Endothelial cell of umbilical vein (primary cell): ENCODE data around the gene C19orf73. TPM values are rescaled to one million over a fixed set of nuclear protein-coding genes. Genes with fewer than 3 reads are reported as not detected.

Source experiments
- BruUV-seq: library from RNA; stranded (reverse); fragments of 400-500 nt; replicated peaks from 2 replicates; lab custom pipeline; 2021; lab: Mats Ljungman, UMichigan
- CTCF ChIA-PET: fragments of 300-600, 350-600 bp; sonication (Branson Sonifier 250); formaldehyde crosslinking; loops from one replicate; lab custom pipeline; 2021; ENCODE audit warnings: antibody characterized with exemption, inconsistent platforms; lab: Charles Lee
- POLR2A ChIA-PET: fragments of 300-600, 350-600 bp; sonication (Branson Sonifier 250); formaldehyde crosslinking; loops from one replicate; lab custom pipeline; 2021; ENCODE audit warnings: antibody characterized with exemption, inconsistent platforms; lab: Charles Lee
- DNase-seq: peaks from one replicate; pipeline ENCODE4 v3.0.0-alpha.2; 2011; ENCODE audit warnings: low read depth, low spot score
- FAIRE-seq: peaks from 2 replicates; lab custom pipeline; 2011; peaks lifted over from hg19 to GRCh38; lab: Jason Lieb, UNC
- H2AFZ ChIP-seq: 2 replicates; pipeline ENCODE4 v1.6.0; 2012; ENCODE audit warnings: low read depth, low read length, control low read depth, inconsistent platforms
- H3K27ac ChIP-seq: 2 replicates; pipeline ENCODE4 v1.5.1; 2011; ENCODE audit warnings: low read depth, mild to moderate bottlenecking, control low read depth, low read length, moderate library complexity; ENCODE audit not compliant: insufficient read depth
- H3K27me3 ChIP-seq, 2 experiments: 2 replicates each; pipeline versions ENCODE4 v1.6.0 to v1.6.1; 2011; ENCODE audit warnings: low read length in 2 of 2, mixed read lengths in 1 of 2; ENCODE audit not compliant: control insufficient read depth in 2 of 2, insufficient read depth in 2 of 2
- H3K36me3 ChIP-seq, 2 experiments: 2 replicates in 1 of 2; 3 replicates in 1 of 2; pipeline ENCODE4 v1.5.1; 2011; ENCODE audit warnings: low read length in 2 of 2, mild to moderate bottlenecking in 1 of 2, moderate library complexity in 1 of 2; ENCODE audit not compliant: control insufficient read depth in 2 of 2, insufficient read depth in 2 of 2; ENCODE audit errors: extremely low read depth in 1 of 2
- H3K4me1 ChIP-seq: 3 replicates; pipeline ENCODE4 v1.5.1; 2011; ENCODE audit warnings: mild to moderate bottlenecking, low read length; ENCODE audit not compliant: control insufficient read depth, insufficient read depth; ENCODE audit errors: extremely low read depth
- H3K4me2 ChIP-seq: 2 replicates; pipeline ENCODE4 v1.6.1; 2011; ENCODE audit warnings: low read length, control low read depth, mixed read lengths; ENCODE audit not compliant: insufficient read depth
- H3K4me3 ChIP-seq, 3 experiments: fragments of 200-600 bp in 1 of 3; sonication (generic), shearing (Covaris generic) in 1 of 3; replicated peaks in 1 of 3; 2 replicates each; pipeline ENCODE4 v1.5.1; 2011 to 2016; ENCODE audit warnings: control low read depth in 3 of 3, low read length in 3 of 3, mild to moderate bottlenecking in 2 of 3, inconsistent platforms in 1 of 3, low read depth in 1 of 3, moderate library complexity in 1 of 3; ENCODE audit not compliant: insufficient read depth in 1 of 3
- H3K79me2 ChIP-seq: 2 replicates; pipeline ENCODE4 v1.6.0; 2012; ENCODE audit warnings: low read length, inconsistent platforms; ENCODE audit not compliant: control insufficient read depth, insufficient read depth
- H3K9ac ChIP-seq: replicated peaks from 2 replicates; pipeline ENCODE3; 2011; ENCODE audit warnings: low read length, control low read depth; ENCODE audit not compliant: insufficient read depth; ENCODE audit errors: extremely low read depth
- H3K9me1 ChIP-seq: replicated peaks from 3 replicates; pipeline ENCODE4 v1.6.0; 2011; ENCODE audit warnings: mild to moderate bottlenecking, low read length; ENCODE audit not compliant: control insufficient read depth, insufficient read depth; ENCODE audit errors: extremely low read depth
- H3K9me3 ChIP-seq: replicated peaks from 2 replicates; pipeline ENCODE4 v1.5.1; 2012; ENCODE audit warnings: low read length, inconsistent platforms; ENCODE audit not compliant: control insufficient read depth, insufficient read depth
- H4K20me1 ChIP-seq: replicated peaks from 2 replicates; pipeline ENCODE3; 2011; ENCODE audit warnings: mild to moderate bottlenecking, low read length; ENCODE audit not compliant: control insufficient read depth, insufficient read depth; ENCODE audit errors: extremely low read depth
- EZH2 ChIP-seq: IDR thresholded peaks from 2 replicates; pipeline ENCODE4 v1.6.1; 2012; ENCODE audit warnings: borderline replicate concordance, low read depth, mild to moderate bottlenecking, moderate library complexity, low read length, inconsistent platforms; ENCODE audit not compliant: severe bottlenecking
- FOS ChIP-seq: IDR thresholded peaks from 2 replicates; pipeline ENCODE4 v1.6.1; 2011; ENCODE audit warnings: mild to moderate bottlenecking, low read length, moderate library complexity, borderline replicate concordance; ENCODE audit not compliant: insufficient read depth
- GATA2 ChIP-seq: IDR thresholded peaks from 2 replicates; pipeline ENCODE4 v1.7.0; 2011; ENCODE audit warnings: low read depth, mild to moderate bottlenecking, moderate library complexity, mixed read lengths, low read length; ENCODE audit not compliant: insufficient read length, insufficient read depth
- JUN ChIP-seq: IDR thresholded peaks from 2 replicates; pipeline ENCODE4 v1.6.1; 2011; ENCODE audit warnings: borderline replicate concordance, low read depth; ENCODE audit not compliant: insufficient read length, insufficient read depth
- MYC ChIP-seq: IDR thresholded peaks from one replicate; pipeline ENCODE4 v1.6.1; 2011; ENCODE audit warnings: mild to moderate bottlenecking, low read depth, low read length
- POLR2A ChIP-seq: IDR thresholded peaks from 2 replicates; pipeline ENCODE4 v1.6.1; 2012; ENCODE audit warnings: low read depth, mild to moderate bottlenecking, control low read depth, low read length
- POLR2AphosphoS5 ChIP-seq: IDR thresholded peaks from 2 replicates; pipeline ENCODE4 v1.6.1; 2012; ENCODE audit warnings: low read depth, mild to moderate bottlenecking, control low read depth, low read length, moderate library complexity; ENCODE audit not compliant: insufficient read depth
- dilution Hi-C: fragments of 300-500 bp; cut with MboI; formaldehyde crosslinking; loops from one replicate; pipeline ENCODE4 v1.15.0; 2019; ENCODE audit warnings: low sequenced_read_pairs; ENCODE audit not compliant: extremely low pct_ligation_motif_present
- intact Hi-C: fragments of 100-400 bp; cut with micrococcal nuclease; formaldehyde crosslinking; loops from one replicate; pipeline ENCODE4 v1.10.0; 2022
- polyA plus RNA-seq, 4 experiments: library from polyadenylated mRNA; depleted of rRNA in 3 of 4; stranded (reverse) in 3 of 4; unstranded in 1 of 4; fragments of >200 nt; gene quantifications; 2 replicates each; pipeline versions ENCODE4 v1.2.1 to v1.2.3, GENCODE V29; 2011 to 2012; ENCODE audit warnings: missing spikeins in 1 of 4
- total RNA-seq: library from RNA; stranded (reverse); gene quantifications from 2 replicates; pipeline ENCODE4 v1.2.3, GENCODE V29; 2021
- TF ChIP-seq, protein P1 (sequence below), 2 donors: IDR thresholded peaks; 1 replicate in 1 of 2; 2 replicates in 1 of 2; pipeline ENCODE4 v1.5.1; 2011; ENCODE audit warnings: low read length in 2 of 2, mild to moderate bottlenecking in 2 of 2, moderate library complexity in 2 of 2, control low read depth in 1 of 2, inconsistent platforms in 1 of 2, low read depth in 1 of 2; ENCODE audit not compliant: insufficient read depth in 1 of 2; ENCODE audit errors: extremely low read depth in 1 of 2
- TF ChIP-seq, protein P2 (sequence below): IDR thresholded peaks from 2 replicates; pipeline ENCODE4 v1.6.1; 2011; ENCODE audit not compliant: insufficient read depth, insufficient read length

The C19orf73 gene
- total and polyA plus RNA-seq, 2 donors (not counting 3 experiments of a cell fraction or from before 2014, with no cell fraction given) = 1.8 TPM; not detected in 1

DNA sequence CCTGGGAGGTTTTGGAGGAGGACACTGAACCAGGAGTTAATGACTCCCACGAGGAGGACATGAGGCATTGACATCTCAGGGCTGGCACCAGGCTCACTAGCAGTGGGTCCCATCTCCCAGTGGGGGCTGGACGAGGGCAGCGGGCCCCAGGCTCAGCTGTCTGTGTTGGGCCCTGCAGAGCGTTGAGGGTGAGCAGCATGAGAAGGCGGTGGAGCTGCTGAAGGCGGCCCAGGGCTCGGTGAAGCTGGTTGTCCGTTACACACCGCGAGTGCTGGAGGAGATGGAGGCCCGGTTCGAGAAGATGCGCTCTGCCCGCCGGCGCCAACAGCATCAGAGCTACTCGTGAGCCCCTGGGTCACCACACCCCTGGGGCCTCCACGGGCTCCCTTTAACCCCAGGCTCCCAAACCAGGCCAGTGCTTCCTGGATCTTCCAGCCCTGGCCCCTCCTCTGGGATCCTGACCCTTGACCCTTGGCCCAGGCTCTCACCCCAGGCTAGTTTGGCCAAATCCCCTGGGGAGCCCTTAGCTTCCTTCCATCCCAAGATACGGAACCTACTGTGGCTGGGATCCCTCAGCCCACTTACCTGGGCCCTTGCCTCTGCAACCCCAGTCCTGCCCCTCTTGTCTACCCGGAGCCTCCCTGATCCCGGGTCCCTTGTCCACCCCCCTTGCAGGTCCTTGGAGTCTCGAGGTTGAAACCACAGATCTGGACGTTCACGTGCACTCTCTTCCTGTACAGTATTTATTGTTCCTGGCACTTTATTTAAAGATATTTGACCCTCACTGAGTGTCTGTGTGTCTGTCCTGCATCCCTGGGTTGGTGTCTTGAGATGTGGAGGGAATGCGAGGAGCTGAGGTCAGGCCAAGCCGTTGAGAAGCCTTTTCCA, 1.0 kb downstream of the C19orf73 start:
- no peak for TF ChIP-seq POLR2AphosphoS5
- TF ChIP-seq JUN = no peak
- TF ChIP-seq POLR2A = no peak
- TF ChIP-seq, protein P1, sequence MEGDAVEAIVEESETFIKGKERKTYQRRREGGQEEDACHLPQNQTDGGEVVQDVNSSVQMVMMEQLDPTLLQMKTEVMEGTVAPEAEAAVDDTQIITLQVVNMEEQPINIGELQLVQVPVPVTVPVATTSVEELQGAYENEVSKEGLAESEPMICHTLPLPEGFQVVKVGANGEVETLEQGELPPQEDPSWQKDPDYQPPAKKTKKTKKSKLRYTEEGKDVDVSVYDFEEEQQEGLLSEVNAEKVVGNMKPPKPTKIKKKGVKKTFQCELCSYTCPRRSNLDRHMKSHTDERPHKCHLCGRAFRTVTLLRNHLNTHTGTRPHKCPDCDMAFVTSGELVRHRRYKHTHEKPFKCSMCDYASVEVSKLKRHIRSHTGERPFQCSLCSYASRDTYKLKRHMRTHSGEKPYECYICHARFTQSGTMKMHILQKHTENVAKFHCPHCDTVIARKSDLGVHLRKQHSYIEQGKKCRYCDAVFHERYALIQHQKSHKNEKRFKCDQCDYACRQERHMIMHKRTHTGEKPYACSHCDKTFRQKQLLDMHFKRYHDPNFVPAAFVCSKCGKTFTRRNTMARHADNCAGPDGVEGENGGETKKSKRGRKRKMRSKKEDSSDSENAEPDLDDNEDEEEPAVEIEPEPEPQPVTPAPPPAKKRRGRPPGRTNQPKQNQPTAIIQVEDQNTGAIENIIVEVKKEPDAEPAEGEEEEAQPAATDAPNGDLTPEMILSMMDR (IDR thresholded peaks at IDR 0.05; ENCODE audit: extremely low read depth in 1 of 2, insufficient read depth in 1 of 2, low read depth in 1 of 2, low read length in 2 of 2) = no peak
- no peak for TF ChIP-seq GATA2
- no peak for TF ChIP-seq MYC
- no peak for TF ChIP-seq EZH2
- TF ChIP-seq, protein P2, sequence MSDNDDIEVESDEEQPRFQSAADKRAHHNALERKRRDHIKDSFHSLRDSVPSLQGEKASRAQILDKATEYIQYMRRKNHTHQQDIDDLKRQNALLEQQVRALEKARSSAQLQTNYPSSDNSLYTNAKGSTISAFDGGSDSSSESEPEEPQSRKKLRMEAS = no peak
- TF ChIP-seq FOS = no peak
- peak overlapping the region; percentile 16 to 65 (median 57) for H3K4me3 ChIP-seq
- intact Hi-C loops = loop anchor here (5.0 kb wide), 1 partner anchor 79 kb away; no protein-coding TSS in a partner anchor
- FAIRE-seq = peak; percentile 66
- no peak overlapping the region for H3K9ac ChIP-seq
- dilution Hi-C loops = no loop called here
- peaks cover 4 to 8% of the 10 kb centered on the region in 2 experiments for H3K27me3 ChIP-seq
- H2AFZ ChIP-seq = peak overlapping the region; percentile 80
- no peaks in the 10 kb centered on the region for H3K9me1 ChIP-seq
- BruUV-seq = no TSS peak
- POLR2A ChIA-PET = interaction anchor here (0.6 kb wide), 1 partner anchor 33 kb away, joined by 4 read pairs; no protein-coding TSS in a partner anchor
- no peaks in the 10 kb centered on the region for H4K20me1 ChIP-seq
- DNase-seq = no peak
- no peaks in the 10 kb centered on the region for H3K9me3 ChIP-seq
- no peak overlapping the region for H3K27ac ChIP-seq
- no peaks in the 10 kb centered on the region for H3K79me2 ChIP-seq
- H3K4me1 ChIP-seq = peaks cover 15% of the 10 kb centered on the region
- H3K4me2 ChIP-seq = peak overlapping the region; percentile 41
- CTCF ChIA-PET = interaction anchor here (0.6 to 6.5 kb wide), 6 partner anchors 11 to 244 kb away, joined by 3 to 60 read pairs (median 4); partner anchors contain the start of gene TEAD2
- H3K36me3 ChIP-seq = no peaks in the 10 kb centered on the region
